H9 (cell line): ENCODE data around the gene HECTD2. TPM values are rescaled to one million over a fixed set of nuclear protein-coding genes. Genes with fewer than 3 reads are reported as not detected.

Experiments
- DNase-seq: peaks from one replicate; pipeline ENCODE4 v3.0.0-alpha.2; 2017
- H2AFZ ChIP-seq: one replicate; pipeline ENCODE4 v1.6.1; 2013; ENCODE audit warnings: mild to moderate bottlenecking, low read length, control low read depth, moderate library complexity
- H2AK5ac ChIP-seq: 2 replicates; pipeline ENCODE4 v1.6.1; 2013; ENCODE audit warnings: low read length, control low read depth, mixed read lengths; ENCODE audit not compliant: insufficient read length
- H2BK120ac ChIP-seq: one replicate; pipeline ENCODE4 v1.6.1; 2013; ENCODE audit warnings: low read depth, mild to moderate bottlenecking, low read length, control low read depth, inconsistent platforms; ENCODE audit not compliant: poor library complexity, severe bottlenecking
- H2BK12ac ChIP-seq: 2 replicates; pipeline ENCODE4 v1.6.1; 2013; ENCODE audit warnings: low read length, control low read depth, mixed read lengths, low read depth; ENCODE audit not compliant: insufficient read length
- H2BK15ac ChIP-seq: 2 replicates; pipeline ENCODE4 v1.6.1; 2013; ENCODE audit warnings: low read depth, low read length, control low read depth
- H2BK20ac ChIP-seq: one replicate; pipeline ENCODE4 v1.6.1; 2013; ENCODE audit warnings: low read depth, mild to moderate bottlenecking, low read length, control low read depth, inconsistent platforms; ENCODE audit not compliant: poor library complexity, severe bottlenecking
- H2BK5ac ChIP-seq: 2 replicates; pipeline ENCODE4 v1.6.1; 2013; ENCODE audit warnings: low read length, control low read depth, mixed read lengths; ENCODE audit not compliant: insufficient read length
- H3K14ac ChIP-seq: 2 replicates; pipeline ENCODE4 v1.6.1; 2013; ENCODE audit warnings: low read length, control low read depth; ENCODE audit not compliant: insufficient read depth
- H3K18ac ChIP-seq: 2 replicates; pipeline ENCODE4 v1.6.1; 2013; ENCODE audit warnings: low read depth, mild to moderate bottlenecking, mixed read lengths, low read length, control low read depth; ENCODE audit not compliant: insufficient read length
- H3K23ac ChIP-seq: 2 replicates; pipeline ENCODE4 v1.6.1; 2013; ENCODE audit warnings: low read length, control low read depth, mixed read lengths, low read depth; ENCODE audit not compliant: insufficient read length
- H3K23me2 ChIP-seq: 2 replicates; pipeline ENCODE4 v1.6.1; 2013; ENCODE audit warnings: low read depth, mild to moderate bottlenecking, mixed read lengths, low read length, control low read depth; ENCODE audit not compliant: insufficient read length, poor library complexity, severe bottlenecking
- H3K27ac ChIP-seq: 2 replicates; pipeline ENCODE4 v1.5.1; 2013; ENCODE audit warnings: low read length, control low read depth, mixed read lengths, low read depth; ENCODE audit not compliant: insufficient read length
- H3K27me3 ChIP-seq: 2 replicates; pipeline ENCODE4 v1.6.1; 2013; ENCODE audit warnings: low read length, control low read depth, inconsistent platforms; ENCODE audit not compliant: insufficient read depth
- H3K4ac ChIP-seq: 2 replicates; pipeline ENCODE4 v1.6.1; 2013; ENCODE audit warnings: low read depth, mild to moderate bottlenecking, control low read depth, inconsistent platforms, low read length, moderate library complexity
- H3K4me1 ChIP-seq: 2 replicates; pipeline ENCODE4 v1.6.1; 2013; ENCODE audit warnings: low read length, control low read depth, inconsistent platforms; ENCODE audit not compliant: insufficient read depth
- H3K4me2 ChIP-seq: 2 replicates; pipeline ENCODE4 v1.6.1; 2013; ENCODE audit warnings: low read length, control low read depth, mixed read lengths; ENCODE audit not compliant: insufficient read length, insufficient read depth
- H3K56ac ChIP-seq: 2 replicates; pipeline ENCODE4 v1.6.1; 2013; ENCODE audit warnings: low read depth, mild to moderate bottlenecking, mixed read lengths, low read length, control low read depth; ENCODE audit not compliant: insufficient read length
- H3K79me1 ChIP-seq: 2 replicates; pipeline ENCODE4 v1.6.1; 2013; ENCODE audit warnings: low read depth, mild to moderate bottlenecking, moderate library complexity, low read length, control low read depth, inconsistent platforms; ENCODE audit not compliant: insufficient read depth, poor library complexity, severe bottlenecking
- H3K79me2 ChIP-seq: 2 replicates; pipeline ENCODE4 v1.6.1; 2013; ENCODE audit warnings: low read length, control low read depth, inconsistent platforms; ENCODE audit not compliant: insufficient read depth
- H3K9ac ChIP-seq: 2 replicates; pipeline ENCODE4 v1.6.1; 2013; ENCODE audit warnings: low read length, control low read depth, mixed read lengths; ENCODE audit not compliant: insufficient read length; ENCODE audit errors: extremely low read depth
- H3K9me3 ChIP-seq: one replicate; pipeline ENCODE4 v1.6.1; 2013; ENCODE audit warnings: low read depth, low read length, inconsistent platforms; ENCODE audit not compliant: control insufficient read depth
- H3T11ph ChIP-seq: one replicate; pipeline ENCODE4 v1.6.1; 2013; ENCODE audit warnings: mild to moderate bottlenecking, low read length, control low read depth, inconsistent platforms
- H4K20me1 ChIP-seq: one replicate; pipeline ENCODE4 v1.6.1; 2013; ENCODE audit not compliant: control insufficient read depth, insufficient read length, insufficient read depth
- H4K5ac ChIP-seq: 2 replicates; pipeline ENCODE4 v1.6.1; 2013; ENCODE audit warnings: low read depth, mild to moderate bottlenecking, mixed read lengths, low read length, control low read depth; ENCODE audit not compliant: insufficient read length
- H4K8ac ChIP-seq: replicated peaks from 2 replicates; pipeline ENCODE4 v1.6.1; 2013; ENCODE audit warnings: low read length, control low read depth, mixed read lengths, low read depth; ENCODE audit not compliant: insufficient read length
- H4K91ac ChIP-seq: 2 replicates; pipeline ENCODE4 v1.6.1; 2013; ENCODE audit warnings: low read depth, mild to moderate bottlenecking, moderate library complexity, mixed read lengths, low read length, control low read depth; ENCODE audit not compliant: insufficient read length
- H3K27ac Mint-ChIP-seq, 3 experiments: 2 replicates in 2 of 3; 3 replicates in 1 of 3; pipeline ENCODE4 v1.8.0; 2020 to 2021; ENCODE audit warnings: mixed read lengths in 3 of 3, mild to moderate bottlenecking in 1 of 3, moderate library complexity in 1 of 3
- H3K27me3 Mint-ChIP-seq: 2 replicates; pipeline ENCODE4 v1.8.0; 2021; ENCODE audit warnings: low read depth, mild to moderate bottlenecking, moderate library complexity, mixed read lengths
- H3K36me3 Mint-ChIP-seq, 3 experiments: 2 replicates in 2 of 3; 3 replicates in 1 of 3; pipeline ENCODE4 v1.8.0; 2020 to 2021; ENCODE audit warnings: low read depth in 3 of 3, mixed read lengths in 3 of 3; ENCODE audit not compliant: insufficient read depth in 1 of 3
- H3K4me1 Mint-ChIP-seq, 2 experiments: 2 replicates each; pipeline ENCODE4 v1.8.0; 2020; ENCODE audit warnings: mixed read lengths in 2 of 2
- H3K4me3 Mint-ChIP-seq, 2 experiments: 2 replicates in 1 of 2; 3 replicates in 1 of 2; pipeline ENCODE4 v1.8.0; 2020 to 2021; ENCODE audit warnings: mild to moderate bottlenecking in 2 of 2, mixed read lengths in 2 of 2, moderate library complexity in 1 of 2
- H3K9me3 Mint-ChIP-seq, 2 experiments: 2 replicates in 1 of 2; 3 replicates in 1 of 2; pipeline ENCODE4 v1.8.0; 2020; ENCODE audit warnings: mild to moderate bottlenecking in 2 of 2, mixed read lengths in 2 of 2, moderate library complexity in 1 of 2
- WGBS: extraction: QIAGEN DNeasy Blood & Tissue Kit; methylation state at CpG from one replicate; pipeline ENCODE4 v1.1.7; 2013; ENCODE audit warnings: missing lambda C conversion rate, low lambda C conversion rate, mixed read lengths; ENCODE audit not compliant: insufficient read length; ENCODE audit errors: extremely low coverage; 5-methylcytosine and 5-hydroxymethylcytosine counted together
- total RNA-seq: library from RNA; stranded (reverse); gene quantifications from 2 replicates; pipeline ENCODE4 v1.2.1, GENCODE V29; 2021
- TF ChIP-seq, protein P1 (sequence below): fragments of 200-600 bp; sonication (generic); conservative IDR thresholded peaks from 3 replicates; pipeline ENCODE4 v1.8.0; 2021; ENCODE audit warnings: antibody characterized with exemption, mild to moderate bottlenecking

Gene HECTD2
- total RNA-seq, 1 experiment from 2014 or later: 13.4 TPM

DNA sequence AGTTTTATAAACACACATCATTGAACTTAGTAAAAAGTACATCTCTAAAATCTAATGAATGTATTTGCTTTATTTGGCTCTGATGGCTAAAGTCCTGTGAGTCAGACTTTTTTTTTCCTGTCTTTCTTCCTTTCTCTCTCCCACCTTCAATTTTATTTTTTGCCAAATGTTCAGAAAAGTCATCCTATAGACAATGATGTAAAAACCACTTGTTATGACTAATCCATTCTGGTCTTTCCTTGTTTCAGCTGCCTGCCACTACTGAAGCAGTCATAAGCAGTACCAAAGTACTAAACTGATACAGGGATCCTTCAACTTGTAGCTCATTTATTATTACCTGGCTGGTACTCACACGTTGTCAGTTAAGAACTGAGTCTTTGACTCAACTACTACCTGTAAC is 23.9 kb downstream of the HECTD2 start:
- no peak overlapping the region for H3K14ac ChIP-seq
- H2BK12ac ChIP-seq: no peak overlapping the region
- H3K56ac ChIP-seq: no peak overlapping the region
- H3K79me1 ChIP-seq: no peaks in the 10 kb centered on the region
- H2AK5ac ChIP-seq: no peak overlapping the region
- H4K8ac ChIP-seq: no peak overlapping the region
- H4K20me1 ChIP-seq: no peaks in the 10 kb centered on the region
- no peak for DNase-seq
- H4K91ac ChIP-seq: no peak overlapping the region
- H3T11ph ChIP-seq: no peak overlapping the region
- H3K79me2 ChIP-seq: no peaks in the 10 kb centered on the region
- H3K9ac ChIP-seq: no peak overlapping the region
- H3K18ac ChIP-seq: no peak overlapping the region
- TF ChIP-seq, protein P1, sequence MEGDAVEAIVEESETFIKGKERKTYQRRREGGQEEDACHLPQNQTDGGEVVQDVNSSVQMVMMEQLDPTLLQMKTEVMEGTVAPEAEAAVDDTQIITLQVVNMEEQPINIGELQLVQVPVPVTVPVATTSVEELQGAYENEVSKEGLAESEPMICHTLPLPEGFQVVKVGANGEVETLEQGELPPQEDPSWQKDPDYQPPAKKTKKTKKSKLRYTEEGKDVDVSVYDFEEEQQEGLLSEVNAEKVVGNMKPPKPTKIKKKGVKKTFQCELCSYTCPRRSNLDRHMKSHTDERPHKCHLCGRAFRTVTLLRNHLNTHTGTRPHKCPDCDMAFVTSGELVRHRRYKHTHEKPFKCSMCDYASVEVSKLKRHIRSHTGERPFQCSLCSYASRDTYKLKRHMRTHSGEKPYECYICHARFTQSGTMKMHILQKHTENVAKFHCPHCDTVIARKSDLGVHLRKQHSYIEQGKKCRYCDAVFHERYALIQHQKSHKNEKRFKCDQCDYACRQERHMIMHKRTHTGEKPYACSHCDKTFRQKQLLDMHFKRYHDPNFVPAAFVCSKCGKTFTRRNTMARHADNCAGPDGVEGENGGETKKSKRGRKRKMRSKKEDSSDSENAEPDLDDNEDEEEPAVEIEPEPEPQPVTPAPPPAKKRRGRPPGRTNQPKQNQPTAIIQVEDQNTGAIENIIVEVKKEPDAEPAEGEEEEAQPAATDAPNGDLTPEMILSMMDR: no peak
- Mint-ChIP-seq H3K27me3 (no peaks in the 10 kb centered on the region), H3K4me1 (no peaks in the 10 kb centered on the region), H3K4me3 (no peak overlapping the region), H3K36me3 (peaks cover 11 to 21% (median 19%) of the 10 kb centered on the region in 3 experiments; a peak in 6 of 7 replicates), H3K9me3 (peaks cover 7 to 11% of the 10 kb centered on the region in 2 experiments; a peak in 4 of 5 replicates), H3K27ac (no peak overlapping the region)
- no peaks in the 10 kb centered on the region for H3K23me2 ChIP-seq
- H2AFZ ChIP-seq: no peak overlapping the region
- no peak overlapping the region for H3K4me2 ChIP-seq
- no peak overlapping the region for H3K27ac ChIP-seq
- H4K5ac ChIP-seq: no peak overlapping the region
- no peaks in the 10 kb centered on the region for H3K4me1 ChIP-seq
- no peaks in the 10 kb centered on the region for H3K9me3 ChIP-seq
- no peak overlapping the region for H2BK20ac ChIP-seq
- WGBS: no CpG with 5 or more reads among the region's 1 CpG
- H2BK120ac ChIP-seq: no peak overlapping the region
- H2BK15ac ChIP-seq: no peak overlapping the region
- no peak overlapping the region for H2BK5ac ChIP-seq
- no peak overlapping the region for H3K23ac ChIP-seq
- H3K27me3 ChIP-seq: no peaks in the 10 kb centered on the region
- no peak overlapping the region for H3K4ac ChIP-seq
